Fibroblast of the aortic adventitia (primary cell): ENCODE results near the gene ADAMTS2. TPM values are rescaled to one million over a fixed set of nuclear protein-coding genes. Genes with fewer than 3 reads are reported as not detected.
"Not testable (repeated sequence)": the region's sequence is repeated elsewhere in the genome, so short reads cannot be mapped to it uniquely, and the experiment has no call there.

Experiments
- DNase-seq: peaks from one replicate; pipeline ENCODE4 v3.0.0-alpha.2; 2010; ENCODE audit warnings: low read depth
- H3K4me3 ChIP-seq: 2 replicates; pipeline ENCODE4 v1.5.1; 2011; ENCODE audit warnings: low read depth, mild to moderate bottlenecking, control low read depth, low read length, moderate library complexity
- total RNA-seq: library from RNA; depleted of rRNA; stranded (reverse); fragments of >200 nt; gene quantifications from 2 replicates; pipeline ENCODE4 v1.2.3, GENCODE V29; 2012; ENCODE audit warnings: low replicate concordance
- TF ChIP-seq, protein P1 (sequence below): IDR thresholded peaks from 2 replicates; pipeline ENCODE4 v1.5.1; 2011; ENCODE audit warnings: mild to moderate bottlenecking, low read length, control low read depth, inconsistent platforms; ENCODE audit not compliant: insufficient read depth

ADAMTS2 gene
- total RNA-seq, 1 donor = 25.8 TPM

DNA sequence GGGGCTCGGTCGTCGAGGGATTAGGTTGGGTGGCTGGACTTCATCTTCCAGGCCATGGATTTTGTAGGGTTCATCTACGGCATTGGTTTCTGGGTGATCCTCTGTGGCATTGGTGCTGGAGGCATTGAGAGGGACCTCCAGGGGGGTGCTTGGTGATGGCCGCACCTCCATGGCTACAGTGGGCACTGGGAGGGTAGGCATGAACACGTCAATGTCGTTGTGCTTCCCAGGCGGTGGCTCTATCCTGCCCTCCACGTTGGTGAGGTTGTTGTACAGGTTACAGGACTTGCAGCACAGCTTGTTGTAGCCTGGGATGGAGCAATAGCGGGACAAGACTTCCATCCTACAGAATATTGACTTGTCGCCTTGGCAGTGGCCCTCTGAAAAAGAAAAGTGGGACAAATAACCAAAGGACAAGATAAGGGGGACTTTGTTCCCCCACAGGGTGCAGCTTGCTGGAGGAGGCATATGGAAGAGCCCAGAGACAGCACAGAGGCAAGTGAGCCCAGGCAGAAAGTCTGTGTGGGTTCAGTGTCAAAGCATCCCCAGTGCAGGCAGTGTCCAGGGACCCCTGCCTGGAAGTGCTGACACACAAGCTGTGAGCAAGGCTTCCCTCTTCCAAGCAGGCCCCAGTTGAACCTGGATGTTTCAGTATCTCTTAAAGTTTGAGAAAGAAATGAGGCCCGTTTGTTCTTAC, 231.2 kb downstream of the ADAMTS2 start:
- no peak for DNase-seq
- no peak overlapping the region for H3K4me3 ChIP-seq
- TF ChIP-seq, protein P1, sequence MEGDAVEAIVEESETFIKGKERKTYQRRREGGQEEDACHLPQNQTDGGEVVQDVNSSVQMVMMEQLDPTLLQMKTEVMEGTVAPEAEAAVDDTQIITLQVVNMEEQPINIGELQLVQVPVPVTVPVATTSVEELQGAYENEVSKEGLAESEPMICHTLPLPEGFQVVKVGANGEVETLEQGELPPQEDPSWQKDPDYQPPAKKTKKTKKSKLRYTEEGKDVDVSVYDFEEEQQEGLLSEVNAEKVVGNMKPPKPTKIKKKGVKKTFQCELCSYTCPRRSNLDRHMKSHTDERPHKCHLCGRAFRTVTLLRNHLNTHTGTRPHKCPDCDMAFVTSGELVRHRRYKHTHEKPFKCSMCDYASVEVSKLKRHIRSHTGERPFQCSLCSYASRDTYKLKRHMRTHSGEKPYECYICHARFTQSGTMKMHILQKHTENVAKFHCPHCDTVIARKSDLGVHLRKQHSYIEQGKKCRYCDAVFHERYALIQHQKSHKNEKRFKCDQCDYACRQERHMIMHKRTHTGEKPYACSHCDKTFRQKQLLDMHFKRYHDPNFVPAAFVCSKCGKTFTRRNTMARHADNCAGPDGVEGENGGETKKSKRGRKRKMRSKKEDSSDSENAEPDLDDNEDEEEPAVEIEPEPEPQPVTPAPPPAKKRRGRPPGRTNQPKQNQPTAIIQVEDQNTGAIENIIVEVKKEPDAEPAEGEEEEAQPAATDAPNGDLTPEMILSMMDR = no peak

DNA sequence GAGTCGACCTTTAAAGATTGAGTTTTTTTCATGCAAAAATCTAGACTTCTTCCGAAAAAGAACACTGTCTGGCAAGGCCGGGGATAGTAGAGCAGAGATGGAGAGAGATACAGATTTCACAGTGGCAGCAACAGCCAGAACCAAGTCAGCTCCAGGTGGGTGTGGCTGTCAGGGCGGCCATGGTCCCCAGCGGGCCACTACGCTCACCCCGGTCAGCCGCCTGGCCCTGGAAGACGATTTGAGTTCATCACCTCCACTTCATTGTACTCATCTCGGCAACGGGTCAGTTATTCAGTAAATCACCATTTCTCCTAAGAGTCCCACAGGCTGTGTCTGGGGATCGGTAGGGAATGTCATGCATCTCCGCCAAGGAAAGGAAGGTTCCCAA, 232.1 kb downstream of the ADAMTS2 start:
- DNase-seq = no peak
- TF ChIP-seq, protein P1 = no peak

GRCh38 chr5:179112469-179113142, 232.7 kb downstream of the ADAMTS2 start:
- H3K4me3 ChIP-seq = no peak overlapping the region
- no peak for DNase-seq
- TF ChIP-seq, protein P1 = no peak

More for the DNA sequence above, 232.1 kb downstream of the ADAMTS2 start:
- no peak overlapping the region for H3K4me3 ChIP-seq

DNA sequence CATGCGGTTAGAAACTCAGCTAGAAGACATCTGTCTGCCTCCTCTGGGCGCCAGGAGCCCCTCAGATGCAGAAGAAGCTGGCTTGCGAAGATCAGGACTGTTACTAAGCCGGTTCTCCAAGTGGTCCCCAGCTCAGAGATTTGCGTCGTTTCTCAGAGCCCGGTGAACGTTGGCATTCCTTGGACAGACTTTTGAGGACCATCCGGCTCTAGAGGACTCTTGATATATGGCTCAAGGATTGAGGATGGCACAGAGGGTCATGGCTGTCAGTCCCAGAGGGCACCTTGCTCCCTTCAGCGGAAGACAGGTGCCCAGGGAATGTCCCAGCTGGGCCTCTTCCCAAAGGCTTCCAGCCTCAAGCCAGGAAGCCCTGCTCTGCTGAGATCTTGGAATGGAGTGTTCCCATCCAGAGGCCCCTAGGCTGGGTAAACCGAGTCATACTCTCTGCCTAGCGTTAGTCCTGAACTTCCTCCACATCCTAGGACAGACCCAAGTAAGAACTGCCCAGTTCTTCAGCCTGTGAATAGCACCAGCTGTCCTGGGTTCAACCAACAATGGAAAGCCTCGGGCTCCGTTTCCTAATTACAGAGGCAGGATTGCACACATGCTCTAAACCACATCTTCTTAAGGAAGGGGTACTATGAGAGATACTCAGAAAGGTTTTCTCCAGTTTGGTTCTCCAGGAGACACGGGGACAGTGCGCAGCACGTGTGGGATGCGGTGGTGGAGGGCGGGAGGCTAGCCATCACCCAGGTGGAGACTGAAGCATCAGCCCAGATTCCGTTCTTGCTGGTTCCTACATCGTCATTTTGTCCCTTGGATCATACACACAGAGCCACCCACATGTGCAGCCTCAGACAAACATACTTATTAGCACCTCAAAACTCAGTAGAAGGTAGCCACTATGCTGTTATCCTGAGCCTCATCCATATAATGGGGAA, 233.7 kb downstream of the ADAMTS2 start:
- TF ChIP-seq, protein P1 = no peak
- H3K4me3 ChIP-seq = no peak overlapping the region
- DNase-seq = no peak

- DNase-seq = no peak
- no peak overlapping the region for H3K4me3 ChIP-seq
- TF ChIP-seq, protein P1 = no peak
These were observed 234.7 kb downstream of the ADAMTS2 start for GRCh38 chr5:179110528-179110927.

- H3K4me3 ChIP-seq, DNase-seq: not testable (repeated sequence)
These were observed 244.0 kb downstream of the ADAMTS2 start for GRCh38 chr5:179101282-179101681.

GRCh38 chr5:179089502-179089901, 255.8 kb downstream of the ADAMTS2 start:
- TF ChIP-seq, protein P1 = no peak
- no peak for DNase-seq
- H3K4me3 ChIP-seq = no peak overlapping the region
